GM19025 (cell line): Measurements from ENCODE around the gene CCL19.

Experiments
- ATAC-seq: cut with Tn5 transposase; IDR thresholded peaks from one replicate; pipeline ENCODE4 v1.9.1; 2021; ENCODE audit warnings: mild to moderate bottlenecking, low read depth, moderate library complexity; ENCODE audit not compliant: unreplicated experiment

CCL19 gene

DNA sequence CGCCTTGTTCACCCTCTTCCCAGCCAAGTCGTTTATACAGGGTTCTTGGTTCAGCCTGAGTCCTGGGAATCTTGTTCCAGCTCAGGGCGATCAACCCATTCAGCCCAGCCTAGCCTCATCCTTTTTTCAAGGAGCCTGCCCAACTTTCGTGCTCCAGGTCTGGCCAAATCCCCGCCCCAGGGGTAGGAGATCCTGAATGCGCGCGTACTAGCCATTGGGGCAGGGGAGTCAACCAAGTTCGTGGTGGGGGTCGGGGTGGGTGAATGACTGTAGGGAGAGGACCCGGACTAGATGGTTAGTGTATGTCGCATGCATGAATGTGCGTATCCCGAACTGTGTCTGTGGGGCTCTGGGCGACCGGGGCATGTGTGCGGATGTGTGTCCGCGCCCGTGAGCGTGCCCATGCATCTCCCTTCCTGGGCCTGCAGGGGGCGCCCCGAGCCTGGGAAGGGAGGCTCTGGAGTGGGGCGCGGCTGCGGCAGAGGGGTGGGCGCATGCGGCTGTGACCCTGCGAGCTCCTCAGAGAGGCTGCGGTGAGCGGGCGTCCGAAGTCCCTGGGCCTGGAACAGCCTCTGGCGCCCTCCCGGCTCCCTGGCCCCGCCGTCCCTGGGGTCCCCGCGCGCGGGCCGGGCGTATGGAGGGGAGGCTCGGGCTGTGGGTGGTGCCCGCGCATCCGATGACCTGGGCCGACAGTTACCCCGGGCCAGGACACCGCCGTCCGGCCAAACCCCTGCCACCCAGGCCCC is 10.1 kb upstream of the CCL19 start:
- no peak for ATAC-seq

DNA sequence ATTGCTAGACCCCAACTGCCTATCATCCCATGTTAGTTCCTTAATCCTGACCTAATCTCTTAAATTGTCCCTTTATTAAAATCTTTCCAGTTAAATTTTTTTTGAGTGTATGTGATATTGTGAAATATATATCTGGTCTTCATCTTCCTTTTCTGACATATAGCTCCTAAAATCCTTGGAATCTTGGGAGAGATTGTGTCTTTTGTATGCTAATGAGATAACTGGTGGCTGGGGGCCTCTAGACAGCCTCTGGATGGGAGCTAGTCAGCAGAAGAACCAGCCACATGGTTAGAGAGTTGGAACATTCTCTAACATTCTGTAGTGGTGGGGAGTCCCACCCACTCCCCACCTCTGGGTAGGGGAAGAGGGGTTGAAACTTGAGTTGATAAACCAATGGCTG is 3.7 kb upstream of the CCL19 start:
- no peak for ATAC-seq

DNA sequence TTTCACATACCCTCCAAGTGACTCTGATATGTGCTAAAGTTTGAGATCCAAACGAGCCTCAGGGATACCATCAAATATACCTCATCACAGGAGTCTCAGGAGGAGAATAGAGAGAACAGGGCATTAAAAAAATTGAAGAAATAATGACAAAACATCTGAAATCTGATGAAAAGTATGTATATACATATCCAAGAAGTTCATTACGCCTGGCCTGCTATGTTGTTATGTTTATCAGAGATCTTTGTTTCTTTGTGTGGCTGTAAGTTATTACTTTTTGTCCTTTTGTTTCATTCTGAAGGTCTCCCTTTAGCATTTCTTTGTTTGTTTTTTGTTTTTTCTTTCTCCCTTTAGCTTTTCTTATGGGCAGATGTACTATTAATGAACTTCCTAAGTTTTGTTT is 2.5 kb upstream of the CCL19 start:
- ATAC-seq, result no peak

DNA sequence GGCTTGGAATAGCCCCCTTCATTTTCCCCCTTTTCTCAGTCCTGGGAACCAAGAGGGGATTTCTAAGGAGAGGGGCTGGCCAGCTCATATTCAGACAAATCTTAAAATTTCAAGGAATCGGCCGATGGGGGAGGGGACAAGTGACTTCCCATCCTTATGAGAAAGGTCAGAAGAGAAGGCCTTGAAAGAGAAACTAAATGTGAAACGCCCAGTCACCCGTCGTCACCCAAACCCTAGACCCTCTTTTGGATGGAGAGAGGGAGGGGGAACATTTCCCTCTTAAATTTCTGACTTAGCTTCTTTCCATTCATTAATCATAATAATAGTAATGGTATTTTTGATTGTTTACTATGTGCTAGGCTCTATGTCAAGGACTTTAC is 850 bp upstream of the CCL19 start:
- ATAC-seq, result no peak

DNA sequence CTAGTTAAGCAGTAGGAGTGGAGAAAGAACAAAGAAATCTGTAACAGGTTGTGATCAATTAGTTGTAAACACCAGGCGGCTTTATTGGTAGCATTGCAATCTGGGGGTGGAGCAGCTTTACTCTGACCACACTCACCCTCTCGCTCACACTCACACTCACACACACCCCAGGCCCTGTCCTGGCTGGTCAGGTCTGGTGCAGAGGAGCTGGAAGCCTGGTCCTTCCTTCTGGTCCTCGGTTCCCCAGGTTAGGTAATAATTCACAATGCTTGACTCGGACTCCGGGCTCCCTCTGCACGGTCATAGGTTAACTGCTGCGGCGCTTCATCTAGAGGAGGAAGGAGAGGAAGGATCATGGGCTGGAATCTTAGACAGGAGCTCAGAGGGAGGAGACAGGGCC is 1.6 kb downstream of the CCL19 start:
- no peak for ATAC-seq

DNA sequence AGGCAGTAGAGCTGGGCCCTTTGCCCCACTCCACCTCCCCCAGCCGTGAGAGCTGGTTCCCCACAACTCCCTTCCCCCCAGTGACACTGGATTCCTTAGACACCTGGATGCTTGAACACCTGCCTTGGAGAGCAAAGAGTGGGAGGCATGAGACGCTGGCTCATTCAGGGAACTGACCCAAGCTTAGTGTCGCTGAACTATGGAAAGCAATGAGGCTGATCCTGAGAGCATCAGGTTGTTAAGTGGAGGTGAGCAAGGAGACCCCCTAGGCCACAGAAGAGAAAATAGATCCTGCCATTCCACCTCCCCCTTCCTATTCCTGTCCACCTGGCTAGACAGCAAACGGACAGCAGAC is 2.0 kb downstream of the CCL19 start:
- no peak for ATAC-seq

DNA sequence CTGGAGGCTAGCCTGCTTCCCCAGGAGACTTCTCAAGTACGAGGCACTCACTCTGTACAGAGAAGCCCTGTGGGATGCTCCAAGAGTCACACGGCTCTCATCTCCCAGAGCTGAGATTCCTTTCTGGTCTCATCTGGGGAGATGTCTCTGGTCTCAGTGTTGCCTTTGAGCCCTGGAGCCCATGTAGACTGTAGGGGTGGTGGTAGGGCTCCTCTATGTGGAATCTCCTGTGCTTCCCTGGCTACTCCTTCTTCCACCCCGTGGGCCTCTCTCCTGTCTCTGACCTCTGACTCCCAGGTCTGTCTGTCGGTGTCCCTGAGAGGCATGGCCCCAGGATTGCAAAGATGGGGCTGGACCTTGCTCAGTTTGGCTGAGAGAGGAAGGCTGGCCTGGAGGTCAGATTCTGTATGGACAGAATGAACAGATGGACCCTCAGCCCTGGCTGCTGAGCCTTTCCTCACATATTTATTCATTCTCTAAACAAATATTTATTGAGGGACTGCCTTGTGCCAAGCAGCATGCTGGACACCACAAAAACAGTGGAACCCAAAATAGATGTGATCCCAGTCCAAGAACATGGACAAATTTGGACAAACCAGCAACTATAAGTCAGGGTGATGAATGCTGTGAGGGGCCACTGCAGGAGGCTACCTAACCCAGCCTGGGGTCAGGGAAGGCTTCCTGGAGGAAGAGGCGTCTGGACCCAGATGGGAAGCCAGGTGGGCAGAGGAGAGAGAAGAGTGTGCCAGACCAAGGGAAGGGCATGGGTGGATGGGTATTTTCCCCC is 2.6 kb downstream of the CCL19 start:
- ATAC-seq, result no peak

DNA sequence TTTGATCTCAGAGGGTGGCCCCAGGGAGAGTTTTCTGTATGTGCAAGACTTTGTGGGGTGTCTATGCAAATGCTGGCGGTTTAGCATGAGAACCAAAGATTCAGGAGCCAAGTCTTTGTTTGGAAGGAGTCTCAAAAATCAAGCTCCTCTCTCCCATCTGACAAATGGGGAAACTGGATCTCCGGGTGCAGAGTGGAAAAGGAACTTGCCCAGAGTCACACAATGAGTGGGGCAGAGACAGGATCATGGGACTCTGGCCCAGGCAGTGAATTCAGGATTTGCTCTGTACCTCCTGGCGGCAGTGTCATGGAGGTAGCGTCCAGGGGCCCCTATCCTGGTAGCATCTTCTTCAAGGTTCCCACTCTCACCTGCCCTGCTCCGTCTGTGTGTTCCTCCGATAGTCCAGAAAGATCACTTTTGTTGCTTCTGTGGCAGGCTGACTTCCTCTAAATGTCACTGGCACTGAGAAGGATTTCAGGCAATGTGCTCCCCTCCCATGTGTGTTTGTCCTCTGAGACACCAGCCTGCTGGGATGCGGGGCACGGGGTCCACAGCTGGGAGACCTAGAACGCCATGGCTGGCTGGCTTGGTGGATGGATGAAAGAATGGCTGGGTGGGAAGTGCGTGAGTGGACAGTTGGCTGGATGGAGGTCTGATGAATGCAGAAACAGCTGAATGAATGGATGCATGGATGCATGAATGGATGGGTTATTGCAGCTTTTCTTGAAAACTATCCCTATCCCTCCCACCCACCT is 3.6 kb downstream of the CCL19 start:
- ATAC-seq, result no peak

DNA sequence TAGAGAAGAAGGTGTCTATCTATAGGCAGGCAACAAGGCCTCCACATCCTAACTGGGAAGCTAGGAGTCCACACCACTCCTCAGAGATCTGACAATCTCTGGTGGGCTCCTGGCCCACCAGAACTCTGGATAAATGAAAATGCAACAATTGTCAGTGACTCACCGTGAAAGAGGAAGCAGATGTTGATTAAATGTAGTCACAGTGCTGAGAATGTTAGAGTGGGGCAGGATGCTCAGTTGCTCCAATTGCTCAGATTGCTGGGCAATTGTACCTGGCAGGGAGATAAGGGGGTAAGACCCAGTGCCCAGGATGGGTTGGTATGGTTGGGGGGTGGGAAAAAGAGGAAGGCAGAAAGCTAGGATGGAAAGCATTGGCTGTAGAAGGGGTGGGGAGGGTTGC is 4.3 kb downstream of the CCL19 start:
- ATAC-seq, result no peak

DNA sequence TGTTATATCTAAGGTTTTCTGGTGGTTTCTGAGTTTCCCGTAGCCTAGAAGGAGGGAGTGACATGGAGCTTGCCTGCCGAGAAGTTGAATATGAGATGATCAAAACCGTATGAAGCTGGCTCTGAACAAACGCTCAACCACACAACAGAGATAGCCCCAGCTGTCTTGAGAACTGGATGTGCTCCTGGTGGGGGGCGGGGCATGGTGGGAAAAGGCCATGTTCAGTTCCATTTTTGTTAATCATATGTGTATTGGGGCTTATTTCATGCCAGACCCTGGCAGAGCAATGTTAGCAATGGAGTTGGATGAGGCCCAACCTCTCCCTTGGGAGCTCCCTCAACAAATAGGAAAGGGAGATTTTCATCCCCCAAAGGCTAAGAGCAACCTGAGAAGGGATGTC is 4.8 kb downstream of the CCL19 start:
- ATAC-seq, result no peak

DNA sequence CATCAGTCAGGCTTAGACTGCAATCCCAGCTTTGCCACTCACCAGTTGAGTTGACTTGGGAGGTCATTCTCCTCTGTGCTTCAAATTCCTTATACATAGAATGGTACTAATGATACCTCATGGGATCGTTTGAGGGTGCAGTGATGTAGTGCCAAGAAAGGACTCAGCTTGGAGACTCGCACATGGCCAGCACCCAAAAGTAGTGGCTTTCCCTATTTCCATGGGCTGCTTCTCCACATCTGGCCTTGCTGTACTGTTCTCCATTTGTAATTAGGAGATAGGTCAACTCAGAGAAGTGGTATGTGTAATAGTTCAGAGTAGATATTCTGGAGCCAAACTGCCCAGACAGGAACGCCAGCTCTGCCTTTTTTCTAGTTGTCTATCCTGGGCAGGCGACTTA is 5.5 kb downstream of the CCL19 start:
- ATAC-seq, result no peak

DNA sequence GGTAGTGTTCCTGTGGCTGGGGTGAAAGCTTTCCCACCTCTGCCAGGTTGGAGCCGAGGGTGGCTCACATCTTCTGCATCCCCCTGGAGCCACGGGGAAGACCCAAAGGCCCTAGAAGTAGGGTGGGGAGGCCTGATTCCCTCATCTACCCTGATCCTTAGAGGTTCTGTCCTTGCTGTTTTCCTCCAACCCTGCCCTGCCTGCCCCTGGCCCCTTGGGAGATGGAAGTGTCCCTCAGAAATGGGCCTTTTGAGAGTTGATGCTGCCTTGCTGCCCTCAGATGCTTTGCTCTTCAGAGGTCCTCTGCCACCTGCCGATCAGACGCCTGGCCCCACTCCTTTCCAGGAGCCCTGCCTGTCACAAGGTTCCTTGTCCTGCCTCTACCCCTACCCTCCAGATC is 6.3 kb downstream of the CCL19 start:
- ATAC-seq, result no peak

DNA sequence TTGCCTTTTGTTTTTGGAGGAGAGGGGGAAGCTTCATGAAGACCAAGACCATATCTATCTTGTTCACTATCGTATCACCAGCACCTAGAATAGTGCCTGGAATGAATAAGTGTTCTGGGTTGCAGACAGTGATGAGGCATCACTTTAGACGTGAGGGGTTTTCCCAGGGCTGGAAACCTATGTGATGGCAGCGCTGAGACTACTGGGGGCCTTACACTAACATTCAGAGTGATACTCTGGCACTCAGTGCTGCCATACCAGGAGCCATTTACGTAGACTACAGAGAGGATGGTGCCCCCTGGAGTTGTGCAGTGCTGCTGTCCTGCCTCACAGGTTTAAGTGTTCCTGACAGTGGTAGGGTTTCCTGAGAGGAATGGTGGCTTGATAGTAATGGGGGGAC is 6.9 kb downstream of the CCL19 start:
- no peak for ATAC-seq

DNA sequence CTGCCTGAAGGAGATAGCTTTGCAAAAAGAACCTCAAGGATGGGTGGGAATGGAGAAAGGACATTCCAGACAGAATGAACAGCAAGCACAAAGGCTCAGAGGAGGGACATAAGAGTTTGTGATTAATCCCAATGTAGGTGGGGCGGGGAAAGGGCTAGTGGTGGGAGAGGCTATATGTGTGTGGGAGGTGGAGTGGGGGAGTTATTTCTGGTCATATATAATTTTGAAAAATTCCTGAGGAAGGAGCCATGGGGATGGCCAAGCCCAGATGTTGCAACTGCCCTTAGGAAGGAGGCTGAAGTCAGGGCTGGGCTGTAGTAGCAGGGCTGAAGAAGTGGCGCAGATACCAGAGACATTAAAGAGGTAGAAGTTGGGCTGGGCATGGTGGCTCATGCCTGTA is 15.2 kb downstream of the CCL19 start:
- ATAC-seq, result no peak

DNA sequence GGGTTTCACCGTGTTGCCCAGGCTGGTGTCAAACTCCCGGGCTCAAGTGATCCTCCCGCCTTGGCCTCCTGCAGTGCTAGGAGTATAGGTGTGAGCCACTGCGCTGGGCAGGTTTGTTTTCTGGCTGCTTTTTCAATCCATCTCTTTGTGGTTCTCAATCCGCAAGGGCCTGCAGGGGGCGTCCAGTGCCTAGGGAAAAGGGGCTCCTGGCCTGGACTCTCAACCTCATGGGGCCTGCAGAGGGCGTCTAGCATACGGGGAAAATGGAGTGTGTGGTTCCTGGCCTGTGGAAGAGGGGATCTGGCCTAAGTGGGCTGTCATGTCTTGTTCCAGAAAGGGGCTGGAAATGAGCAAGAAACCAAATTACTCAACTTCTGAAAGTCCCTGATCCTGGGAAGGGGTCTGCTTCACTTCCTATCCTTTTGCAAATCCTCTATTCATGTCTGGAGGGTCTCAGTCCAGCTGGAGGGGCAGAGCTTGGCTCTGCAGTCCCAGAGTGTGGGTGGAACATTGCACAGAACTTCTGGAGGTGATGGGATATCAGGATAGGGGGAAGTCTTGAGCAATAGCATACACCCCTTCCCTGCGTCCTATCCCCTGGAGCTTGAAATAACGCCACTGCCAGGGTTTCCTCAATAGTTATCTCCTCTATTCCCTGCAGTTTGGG is 15.9 kb downstream of the CCL19 start:
- ATAC-seq, result no peak

DNA sequence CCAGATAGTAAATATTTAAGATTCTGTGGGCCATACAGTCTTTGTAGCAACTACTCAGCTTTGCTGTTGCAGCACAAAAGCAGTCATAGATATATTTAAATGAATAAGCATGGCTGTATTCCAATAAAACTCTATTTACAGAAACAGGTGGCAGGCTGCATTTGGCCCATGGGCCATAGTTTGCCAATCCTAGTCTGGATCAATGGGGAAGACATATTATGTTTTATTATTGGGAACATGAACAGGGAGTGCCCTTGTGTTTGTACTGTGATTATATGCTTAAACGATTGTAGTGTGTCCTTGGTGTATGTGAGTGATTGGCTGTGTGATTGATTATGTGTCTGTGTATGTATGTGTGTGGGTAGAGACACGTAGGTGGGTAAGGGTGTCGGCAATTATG is 16.6 kb downstream of the CCL19 start:
- no peak for ATAC-seq

DNA sequence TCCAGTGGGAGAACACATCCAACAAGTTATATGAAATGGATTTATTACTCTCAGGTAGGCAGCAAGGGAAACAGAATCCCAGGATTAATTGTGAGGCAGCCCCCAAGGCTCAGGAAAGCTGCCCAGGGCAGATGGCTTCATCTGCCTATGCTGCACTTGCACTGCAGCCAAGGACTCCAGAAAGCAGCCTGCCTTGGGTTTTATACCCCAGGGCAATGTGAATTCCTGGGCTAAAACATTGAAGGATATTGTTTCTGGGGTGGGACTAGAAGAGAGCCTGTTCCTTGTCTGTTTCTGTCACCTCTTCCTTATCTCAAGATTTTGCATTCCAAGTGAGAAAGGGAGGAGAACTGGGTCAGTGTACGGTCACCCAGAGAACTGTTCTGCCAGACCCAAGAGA is 19.8 kb downstream of the CCL19 start:
- ATAC-seq, result no peak

DNA sequence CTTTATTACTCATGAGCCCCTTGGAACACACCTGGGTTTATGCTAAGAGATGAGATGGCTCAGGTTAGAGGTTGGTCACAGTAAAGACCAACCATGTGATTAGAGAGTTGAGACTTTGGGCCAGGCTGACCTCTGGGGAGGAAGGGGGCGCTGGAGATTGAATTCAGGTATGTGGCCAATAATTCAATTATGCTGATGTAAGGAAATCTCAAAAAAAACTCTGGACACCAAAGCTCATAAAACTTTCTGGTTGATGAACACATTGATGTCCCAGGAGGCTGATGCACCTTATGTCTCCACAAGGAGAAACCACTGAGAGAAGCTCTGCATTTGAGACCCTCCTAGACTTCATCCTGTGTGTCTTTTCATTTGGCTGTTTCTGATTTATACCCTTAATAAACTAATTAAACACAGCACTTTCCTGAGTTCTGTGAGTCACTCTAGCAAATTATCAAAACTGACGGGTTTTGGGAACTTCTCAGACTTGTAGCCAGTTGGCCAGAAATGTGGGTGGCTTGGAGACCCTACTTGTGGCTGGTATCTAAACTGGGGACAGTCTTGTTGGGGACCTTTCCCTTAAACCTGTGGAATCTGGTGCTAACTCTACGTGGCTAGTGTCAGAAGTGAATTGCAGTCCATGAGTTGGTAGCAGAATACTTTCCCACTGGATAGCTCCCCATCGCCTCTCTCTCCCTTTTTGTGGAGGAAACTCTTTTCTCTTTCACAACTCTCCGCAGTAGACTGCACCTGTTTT is 21.1 kb downstream of the CCL19 start:
- ATAC-seq, result no peak

DNA sequence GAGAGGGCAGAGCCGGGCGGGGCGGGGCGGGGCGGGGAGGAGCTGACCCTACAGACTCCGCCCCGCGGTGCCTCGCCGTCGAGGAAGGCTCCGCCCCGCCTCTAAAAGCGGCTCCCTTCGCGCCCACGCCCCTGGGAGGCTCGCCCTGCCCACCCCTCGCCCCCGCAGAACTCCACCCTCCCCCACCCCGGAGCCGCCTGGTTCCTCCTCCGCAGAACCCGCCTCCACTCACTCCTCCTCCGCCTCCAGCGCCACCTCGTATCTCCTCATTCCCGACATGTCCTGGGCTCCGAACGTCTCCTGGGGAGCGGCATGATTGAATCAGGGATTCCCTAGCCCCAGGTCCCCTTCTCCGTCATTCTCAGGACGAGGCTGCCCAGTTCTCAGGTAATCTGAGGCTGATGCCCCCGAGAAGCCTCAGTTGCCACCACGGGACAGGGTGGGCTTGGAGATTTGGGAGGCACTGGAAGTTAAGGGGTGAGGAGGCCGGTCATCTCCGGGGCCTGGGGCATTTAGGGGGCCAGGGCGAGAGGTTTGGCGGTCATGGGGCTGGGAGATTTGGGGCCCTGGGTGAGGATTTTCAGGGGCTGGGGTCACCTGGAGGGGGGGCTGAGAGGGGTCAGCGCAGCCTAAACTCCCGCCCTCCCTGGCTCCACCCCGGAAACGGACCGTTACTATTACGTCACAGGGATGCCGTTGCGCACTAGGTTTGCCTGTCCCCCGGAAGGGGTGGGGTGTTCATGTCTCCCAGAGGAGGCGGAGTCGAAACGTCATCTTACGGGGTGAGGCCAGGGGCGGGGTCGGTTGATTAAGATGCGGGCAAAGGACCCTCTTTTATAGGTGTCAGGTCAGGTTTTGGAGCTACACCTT is 25.5 kb downstream of the CCL19 start:
- ATAC-seq, result peak; percentile 72

DNA sequence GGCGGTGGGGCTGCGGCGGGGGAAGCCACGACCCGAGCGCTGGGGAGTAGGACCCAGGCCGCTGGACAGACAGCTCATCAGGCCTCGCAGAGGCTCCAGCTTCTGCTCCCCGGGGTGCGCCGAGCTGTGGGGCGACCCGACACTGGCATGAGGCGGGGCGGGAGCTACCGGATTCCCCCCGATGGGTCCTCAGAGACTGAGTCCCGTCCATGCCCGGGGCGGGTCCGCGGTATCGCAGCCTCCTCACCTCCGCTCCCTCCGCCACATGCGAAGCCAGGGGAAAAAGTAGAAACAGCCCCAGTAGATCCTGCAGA is 26.1 kb downstream of the CCL19 start:
- ATAC-seq, result peak; percentile 23
